HG02623 (cell line): ENCODE data around the gene FRMD3.

Experiments used
- ATAC-seq: cut with Tn5 transposase; IDR thresholded peaks from one replicate; pipeline ENCODE4 v1.9.1; 2021; ENCODE audit warnings: moderate library complexity; ENCODE audit not compliant: unreplicated experiment

The FRMD3 gene

DNA sequence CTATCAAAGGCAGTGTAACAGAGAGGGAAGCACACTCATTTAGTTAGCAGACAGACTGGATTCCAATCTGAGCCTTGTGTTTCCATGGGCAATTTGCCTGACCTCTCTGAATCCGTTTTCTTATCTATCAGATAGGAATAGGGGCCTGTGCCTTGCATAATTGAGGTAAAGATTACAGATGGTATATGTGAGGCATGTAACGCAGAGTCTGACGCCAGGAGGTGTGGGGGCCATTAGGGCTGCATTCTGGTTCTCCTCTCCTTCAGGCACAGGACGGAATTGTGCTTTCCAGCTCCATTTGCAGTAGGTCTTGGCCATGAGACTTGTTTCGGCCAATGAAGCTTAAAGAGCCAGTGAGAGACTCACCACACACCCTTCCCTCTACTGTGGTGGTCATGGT, 97.6 kb downstream of the FRMD3 start:
- ATAC-seq = no peak

- no peak for ATAC-seq
Measured at GRCh38 chr9:83435301-83435700, 102.9 kb downstream of the FRMD3 start.

- no peak for ATAC-seq
Measured at GRCh38 chr9:83434254-83434653, 103.9 kb downstream of the FRMD3 start.

DNA sequence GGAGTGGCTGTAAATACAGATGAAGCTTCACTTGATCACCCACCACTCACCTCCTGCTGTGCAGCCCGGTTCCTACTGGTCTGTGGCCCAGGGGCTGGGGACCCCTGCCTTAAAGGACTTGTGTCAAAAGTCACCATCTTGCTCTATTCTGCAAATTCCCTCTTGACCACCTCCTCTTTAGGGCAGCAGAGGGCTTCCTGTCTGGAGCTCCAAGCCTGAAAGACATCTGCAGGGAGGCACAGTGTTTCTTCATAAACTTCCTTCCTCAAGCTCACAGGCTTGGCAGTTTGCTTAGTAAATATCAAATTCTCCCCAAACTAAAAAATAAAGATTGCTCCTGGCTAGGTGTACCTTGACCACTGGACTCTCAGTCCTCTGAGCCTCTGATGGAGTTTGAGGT, 104.4 kb downstream of the FRMD3 start:
- ATAC-seq = no peak

GRCh38 chr9:83432877-83433550, 105.2 kb downstream of the FRMD3 start:
- no peak for ATAC-seq

DNA sequence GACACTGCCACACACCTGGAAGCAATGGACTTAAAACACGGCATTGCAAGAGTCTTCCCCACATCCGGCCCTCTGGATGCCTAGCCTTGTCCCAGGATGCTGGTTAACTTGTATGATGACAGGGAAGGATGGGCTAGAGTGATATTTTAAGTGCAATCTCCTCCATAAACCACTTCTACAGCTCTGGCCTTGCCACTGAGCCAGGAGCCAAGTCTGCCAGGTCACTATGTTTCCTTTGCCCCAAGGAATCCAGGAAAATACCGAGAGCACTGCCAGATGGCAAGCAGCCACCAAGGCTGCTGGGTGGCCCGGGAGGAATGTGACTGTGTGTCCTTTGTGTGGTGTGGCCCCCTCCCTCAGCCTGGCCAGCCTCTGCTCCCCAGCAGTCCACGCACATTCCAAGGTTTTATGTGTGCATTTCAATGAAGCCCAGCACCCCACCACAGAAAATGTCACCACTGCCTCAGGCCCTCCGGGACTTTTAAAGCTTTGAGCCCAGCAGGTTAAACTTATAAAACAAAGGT, 106.0 kb downstream of the FRMD3 start:
- no peak for ATAC-seq

GRCh38 chr9:83431101-83432060, 106.8 kb downstream of the FRMD3 start:
- no peak for ATAC-seq

DNA sequence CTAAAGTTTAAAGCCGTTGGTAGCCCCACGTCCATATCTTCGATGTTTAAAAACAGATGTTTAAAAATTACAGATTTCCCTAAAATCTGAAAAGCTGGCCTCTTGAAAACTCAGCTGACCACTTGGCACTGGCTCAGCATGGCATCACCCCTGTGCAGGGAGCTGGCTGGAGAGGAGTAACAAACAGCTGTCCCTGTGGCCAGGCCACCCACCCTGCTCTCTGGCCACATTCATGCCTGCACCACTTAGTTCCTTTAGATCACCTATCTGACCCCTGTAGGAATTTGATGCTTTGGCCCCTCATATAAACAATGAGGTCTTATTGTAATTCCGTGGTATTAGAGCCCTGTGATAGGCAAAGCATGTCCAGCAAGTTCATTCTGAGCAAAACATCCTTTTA, 107.5 kb downstream of the FRMD3 start:
- ATAC-seq = no peak

DNA sequence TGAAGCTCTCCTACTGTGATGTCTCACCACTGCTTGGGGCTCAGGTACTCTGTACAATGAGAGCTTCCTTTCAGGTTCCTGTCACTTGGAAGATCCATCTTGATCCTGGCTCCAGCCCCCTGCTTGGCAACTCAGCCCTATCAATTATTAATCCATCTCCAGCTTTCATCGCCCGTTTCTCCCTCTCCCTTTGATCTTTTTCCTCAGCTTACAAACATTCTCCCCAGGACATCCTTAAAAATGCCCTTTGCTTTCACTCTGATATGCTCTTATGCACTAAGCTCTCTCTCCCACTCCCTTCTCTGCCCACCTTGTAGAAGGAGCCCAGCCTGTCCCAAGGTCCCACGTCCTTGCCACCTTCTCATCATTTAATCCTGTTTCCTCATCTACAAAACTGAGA, 109.0 kb downstream of the FRMD3 start:
- no peak for ATAC-seq

DNA sequence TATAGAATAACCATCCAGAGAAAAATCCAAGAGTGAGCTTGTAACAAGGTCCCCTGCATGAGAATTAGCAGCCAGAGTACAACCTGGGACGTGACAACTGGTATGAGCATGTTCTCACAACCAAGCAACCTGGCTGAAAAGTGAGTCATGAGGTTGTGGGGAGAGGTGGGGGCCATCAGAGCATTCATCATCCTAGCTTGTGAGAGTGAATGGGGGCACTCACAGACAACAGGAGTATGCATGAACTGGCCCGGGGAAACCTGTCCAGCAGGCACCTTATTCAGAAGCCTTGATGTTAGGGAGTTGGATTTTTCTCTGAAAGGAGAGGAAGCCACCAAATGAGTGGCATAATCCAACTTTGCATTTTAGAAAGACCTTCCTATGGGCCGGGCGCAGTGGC, 113.0 kb downstream of the FRMD3 start:
- no peak for ATAC-seq

GRCh38 chr9:83424831-83425230, 113.4 kb downstream of the FRMD3 start:
- ATAC-seq = no peak

DNA sequence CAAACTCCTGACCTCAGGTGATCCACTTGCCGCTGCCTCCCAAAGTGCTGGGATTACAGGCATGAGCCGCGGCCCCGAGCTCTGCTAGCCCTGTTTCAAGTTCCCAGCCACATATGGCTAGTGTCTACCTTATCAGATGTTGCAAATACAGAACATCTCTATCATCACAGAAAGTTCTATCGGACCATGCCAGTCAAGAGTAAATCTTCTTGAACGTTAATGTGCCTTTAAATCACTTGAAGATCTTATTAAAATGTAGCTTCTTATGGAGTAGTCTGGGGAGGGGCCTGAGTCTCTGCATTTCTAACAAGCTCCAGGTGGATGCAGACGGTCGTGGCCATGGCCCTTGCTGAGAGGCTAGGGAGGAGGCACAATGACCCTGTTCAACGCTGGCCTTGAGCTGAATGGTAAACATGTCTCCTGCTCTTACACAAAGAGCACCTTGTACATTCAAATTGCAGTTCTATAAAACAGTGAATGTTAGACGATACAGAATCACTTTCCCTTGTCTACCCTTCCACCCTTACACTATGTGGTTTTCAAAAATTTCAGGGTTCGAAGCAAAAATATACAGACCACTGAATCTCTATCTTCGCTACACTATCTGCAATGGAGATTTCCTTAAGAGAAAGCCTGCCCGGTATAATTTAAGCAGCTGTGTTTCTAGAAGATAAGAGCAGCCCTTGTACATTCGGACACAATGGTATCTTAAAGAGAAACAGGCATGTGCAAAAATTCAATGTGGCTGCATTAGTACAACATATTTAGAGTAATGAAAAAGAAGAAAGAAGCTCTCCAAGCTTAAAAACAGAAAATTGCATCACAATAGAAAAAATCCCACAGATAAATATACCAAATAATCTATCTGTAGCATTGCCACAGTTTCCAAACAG, 114.1 kb downstream of the FRMD3 start:
- no peak for ATAC-seq

- no peak for ATAC-seq
Measured at GRCh38 chr9:83422527-83422926, 115.7 kb downstream of the FRMD3 start.

- ATAC-seq = no peak
Measured at GRCh38 chr9:83420486-83420885, 117.7 kb downstream of the FRMD3 start.

GRCh38 chr9:83419961-83420360, 118.2 kb downstream of the FRMD3 start:
- ATAC-seq = no peak

DNA sequence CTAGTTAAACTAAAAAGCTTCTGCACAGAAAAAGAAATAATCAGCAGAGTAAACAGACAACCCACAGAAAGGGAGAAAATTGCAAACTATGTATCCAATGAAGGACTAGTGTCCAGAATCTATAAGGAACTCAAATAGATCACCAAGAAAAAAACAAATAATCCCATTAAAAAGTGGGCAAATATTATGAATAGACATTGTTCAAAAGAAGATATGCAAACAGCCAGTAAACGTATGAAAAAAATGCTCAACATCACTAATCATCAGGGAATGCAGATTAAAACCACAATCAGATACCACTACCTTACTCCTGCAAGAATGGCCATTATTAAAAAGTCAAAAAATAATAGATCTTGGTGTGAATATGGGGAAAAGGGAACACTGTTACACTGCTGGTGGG, 119.9 kb downstream of the FRMD3 start:
- ATAC-seq = no peak

DNA sequence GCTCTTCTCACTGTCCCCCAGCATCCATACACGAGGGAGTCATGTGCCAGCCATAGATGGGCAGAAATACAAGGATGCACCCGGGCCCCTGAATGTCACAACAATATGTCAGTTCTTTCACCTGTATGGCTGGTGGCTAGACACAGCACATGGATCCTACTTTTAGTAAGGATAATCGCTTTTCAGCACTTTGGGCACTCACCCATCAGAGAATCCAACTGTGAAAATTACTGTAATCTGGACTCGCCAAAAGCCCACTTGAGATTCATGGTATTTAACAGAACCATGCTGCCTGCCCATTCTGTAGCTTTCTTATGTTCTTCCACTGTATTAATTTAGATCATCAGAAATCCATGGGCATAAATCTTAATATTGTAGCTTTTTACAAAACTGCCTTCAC, 124.8 kb downstream of the FRMD3 start:
- ATAC-seq = no peak

- ATAC-seq = no peak
Measured at GRCh38 chr9:83410701-83411100, 127.5 kb downstream of the FRMD3 start.

GRCh38 chr9:83406921-83407320, 131.3 kb downstream of the FRMD3 start:
- ATAC-seq = no peak

DNA sequence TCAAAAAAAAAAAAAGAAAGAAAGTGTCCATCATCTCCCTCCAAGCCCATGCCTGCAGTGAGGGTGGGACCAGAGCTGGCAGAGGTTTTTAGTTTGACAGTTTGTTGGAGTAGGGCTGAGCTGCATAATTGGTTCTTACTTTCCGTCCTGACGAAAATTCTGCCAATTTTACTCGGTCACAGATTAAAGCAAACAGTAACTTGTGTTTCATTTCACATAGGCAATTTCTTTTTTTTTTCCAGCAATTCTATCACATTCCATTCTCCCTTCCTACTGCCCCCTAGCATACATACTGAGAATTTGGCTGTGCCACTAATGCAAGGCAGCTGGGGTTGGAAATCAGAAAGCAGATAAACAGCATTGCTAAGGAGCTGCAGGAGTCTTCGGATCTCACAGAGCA, 132.4 kb downstream of the FRMD3 start:
- ATAC-seq = no peak
